ENCODE measurements around the gene CAV1.

Gene CAV1

GRCh38 chr7:116560021-116560970, 35.5 kb downstream of the CAV1 start:
- no peak for DNase-seq

GRCh38 chr7:116561697-116562483, 37.1 kb downstream of the CAV1 start:
- DNase-seq: no peak

GRCh38 chr7:116562529-116563121, 37.8 kb downstream of the CAV1 start:
- no peak for DNase-seq

- no peak for DNase-seq
Measured at GRCh38 chr7:116565981-116566380, 41.1 kb downstream of the CAV1 start.

GRCh38 chr7:116566666-116567065, 41.8 kb downstream of the CAV1 start:
- no peak for DNase-seq

- DNase-seq: no peak
Measured at GRCh38 chr7:116569737-116570136, 44.9 kb downstream of the CAV1 start.

- no peak for DNase-seq
Measured at GRCh38 chr7:116570306-116570705, 45.5 kb downstream of the CAV1 start.

GRCh38 chr7:116571037-116571436, 46.2 kb downstream of the CAV1 start:
- DNase-seq: no peak

GRCh38 chr7:116571552-116571951, 46.7 kb downstream of the CAV1 start:
- no peak for DNase-seq

GRCh38 chr7:116572036-116572435, 47.2 kb downstream of the CAV1 start:
- no peak for DNase-seq

- no peak for DNase-seq
Measured at GRCh38 chr7:116573541-116573940, 48.7 kb downstream of the CAV1 start.

GRCh38 chr7:116574025-116574822, 49.4 kb downstream of the CAV1 start:
- DNase-seq: no peak

GRCh38 chr7:116575853-116576252, 51.0 kb downstream of the CAV1 start:
- DNase-seq: no peak

- no peak for DNase-seq
Measured at GRCh38 chr7:116576350-116577319, 51.8 kb downstream of the CAV1 start.

GRCh38 chr7:116577320-116577871, 52.6 kb downstream of the CAV1 start:
- no peak for DNase-seq

- no peak for DNase-seq
Measured at GRCh38 chr7:116578526-116578925, 53.7 kb downstream of the CAV1 start.

- no peak for DNase-seq
Measured at GRCh38 chr7:116579322-116579721, 54.5 kb downstream of the CAV1 start.

GRCh38 chr7:116579835-116580234, 55.0 kb downstream of the CAV1 start:
- DNase-seq: no peak

- no peak for DNase-seq
Measured at GRCh38 chr7:116582164-116582732, 57.4 kb downstream of the CAV1 start.

- DNase-seq: no peak
Measured at GRCh38 chr7:116582806-116583444, 58.1 kb downstream of the CAV1 start.

Data from hematopoietic multipotent progenitor cell treated with erythropoietin and hydrocortisone succinate and interleukin-3 and kit ligand, for 6 days (in vitro differentiated cells).